ENCODE measurements around the gene OTOP1.
"Not testable (repeated sequence)": the region's sequence is repeated elsewhere in the genome, so short reads cannot be mapped to it uniquely, and the experiment has no call there.

The OTOP1 gene

DNA sequence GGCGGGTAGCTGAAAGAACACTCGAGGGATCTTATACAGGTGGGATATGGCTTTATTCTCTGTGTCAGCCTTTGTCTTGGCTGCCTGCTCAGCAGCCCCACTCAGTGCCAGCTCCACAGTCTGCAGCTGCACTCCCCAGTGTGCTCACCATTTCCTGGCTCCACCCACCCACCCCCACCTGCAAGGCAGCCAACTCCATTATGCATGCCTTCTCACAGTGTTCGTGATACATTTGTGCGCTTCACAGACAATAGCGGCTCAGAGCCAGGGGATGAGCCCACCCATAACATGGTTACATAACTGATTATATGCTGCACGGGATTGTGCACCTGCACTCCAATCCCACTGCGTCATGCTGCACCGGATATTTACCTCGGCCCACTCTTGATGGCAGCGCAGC is 30.1 kb upstream of the OTOP1 start:
- no peak overlapping the region for H3K27ac ChIP-seq
- no peaks in the 10 kb centered on the region for H3K36me3 ChIP-seq
- no peaks in the 10 kb centered on the region for H3K27me3 ChIP-seq (ENCODE audit: insufficient read depth, low read depth, severe bottlenecking)
- DNase-seq = no peak
- TF ChIP-seq, protein P1, sequence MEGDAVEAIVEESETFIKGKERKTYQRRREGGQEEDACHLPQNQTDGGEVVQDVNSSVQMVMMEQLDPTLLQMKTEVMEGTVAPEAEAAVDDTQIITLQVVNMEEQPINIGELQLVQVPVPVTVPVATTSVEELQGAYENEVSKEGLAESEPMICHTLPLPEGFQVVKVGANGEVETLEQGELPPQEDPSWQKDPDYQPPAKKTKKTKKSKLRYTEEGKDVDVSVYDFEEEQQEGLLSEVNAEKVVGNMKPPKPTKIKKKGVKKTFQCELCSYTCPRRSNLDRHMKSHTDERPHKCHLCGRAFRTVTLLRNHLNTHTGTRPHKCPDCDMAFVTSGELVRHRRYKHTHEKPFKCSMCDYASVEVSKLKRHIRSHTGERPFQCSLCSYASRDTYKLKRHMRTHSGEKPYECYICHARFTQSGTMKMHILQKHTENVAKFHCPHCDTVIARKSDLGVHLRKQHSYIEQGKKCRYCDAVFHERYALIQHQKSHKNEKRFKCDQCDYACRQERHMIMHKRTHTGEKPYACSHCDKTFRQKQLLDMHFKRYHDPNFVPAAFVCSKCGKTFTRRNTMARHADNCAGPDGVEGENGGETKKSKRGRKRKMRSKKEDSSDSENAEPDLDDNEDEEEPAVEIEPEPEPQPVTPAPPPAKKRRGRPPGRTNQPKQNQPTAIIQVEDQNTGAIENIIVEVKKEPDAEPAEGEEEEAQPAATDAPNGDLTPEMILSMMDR (IDR thresholded peaks at IDR 0.05; ENCODE audit: low read depth, low read length) = no peak
- H3K4me3 ChIP-seq (ENCODE audit: low read depth, low read length) = no peak overlapping the region
- H3K9me3 ChIP-seq (ENCODE audit: severe bottlenecking) = no peaks in the 10 kb centered on the region

DNA sequence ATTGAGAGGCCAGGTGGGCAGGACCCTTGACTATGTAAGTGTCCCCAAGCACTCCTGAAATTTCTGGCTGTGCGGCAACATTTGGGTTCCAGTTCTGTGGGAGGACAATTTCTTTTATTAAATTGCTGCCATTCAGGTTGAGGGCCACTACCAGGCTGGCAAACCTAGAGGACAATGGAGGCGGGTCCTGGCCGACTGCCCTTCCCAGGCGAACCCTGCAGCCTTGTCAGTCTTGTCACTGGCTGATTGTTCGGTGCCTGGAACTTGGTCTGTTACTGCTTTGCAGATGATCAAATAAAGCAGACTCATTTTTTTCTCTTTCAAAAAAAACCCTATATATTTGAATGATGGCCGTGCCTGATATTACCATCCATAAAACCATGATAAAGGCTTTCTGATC is 27.9 kb upstream of the OTOP1 start:
- TF ChIP-seq, protein P1 (IDR thresholded peaks at IDR 0.05; ENCODE audit: low read depth, low read length) = no peak
- Histone ChIP-seq H3K27me3 (ENCODE audit: insufficient read depth, low read depth, severe bottlenecking) (no peaks in the 10 kb centered on the region), H3K9me3 (ENCODE audit: severe bottlenecking) (no peaks in the 10 kb centered on the region), H3K27ac (no peak overlapping the region), H3K36me3 (no peaks in the 10 kb centered on the region), H3K4me3 (ENCODE audit: low read depth, low read length) (no peak overlapping the region)
- DNase-seq = no peak

DNA sequence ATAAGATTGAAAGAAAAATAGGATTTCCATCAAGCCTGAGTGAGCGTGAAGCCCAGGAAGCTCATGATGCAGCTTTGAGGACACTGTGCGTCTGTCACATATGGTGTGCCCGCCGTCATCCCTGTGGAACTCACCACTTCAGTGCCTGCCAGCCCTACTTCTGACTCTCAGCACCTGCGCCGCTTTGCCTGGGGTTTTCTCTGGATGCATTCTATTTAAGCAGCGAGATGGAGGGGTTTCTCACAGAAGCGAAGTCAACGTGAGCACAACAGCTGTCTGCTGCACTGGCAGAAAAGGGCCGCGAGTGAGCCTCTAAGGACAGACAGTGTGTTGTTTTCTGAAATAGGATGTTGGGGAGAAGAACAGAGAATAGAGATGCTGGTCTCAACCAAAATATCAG is 27.5 kb upstream of the OTOP1 start:
- DNase-seq = no peak
- no peak overlapping the region for H3K4me3 ChIP-seq (ENCODE audit: low read depth, low read length)
- no peaks in the 10 kb centered on the region for H3K27me3 ChIP-seq (ENCODE audit: insufficient read depth, low read depth, severe bottlenecking)
- no peak overlapping the region for H3K27ac ChIP-seq
- no peaks in the 10 kb centered on the region for H3K9me3 ChIP-seq (ENCODE audit: severe bottlenecking)
- TF ChIP-seq, protein P1 (IDR thresholded peaks at IDR 0.05; ENCODE audit: low read depth, low read length) = no peak
- no peaks in the 10 kb centered on the region for H3K36me3 ChIP-seq

DNA sequence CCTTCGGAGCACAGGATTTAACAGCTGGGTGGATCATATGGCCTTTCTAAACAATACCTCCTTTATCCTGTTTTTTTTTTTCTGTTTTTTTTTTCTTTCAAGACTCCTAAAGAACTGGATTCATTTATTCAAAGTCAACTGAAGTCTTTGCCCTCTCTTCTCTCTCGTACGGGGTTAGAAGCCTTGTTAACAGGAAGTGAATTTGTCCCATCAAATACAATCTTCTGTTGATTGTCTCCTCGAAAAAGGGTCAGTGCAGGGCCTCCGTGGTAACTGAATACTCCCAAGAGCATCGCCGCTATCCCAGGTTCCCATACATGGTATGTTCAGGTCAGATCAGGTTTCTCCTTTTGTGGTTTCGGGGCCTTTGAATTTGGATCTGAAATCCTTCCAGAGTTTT is 23.1 kb upstream of the OTOP1 start:
- Histone ChIP-seq H3K27me3 (ENCODE audit: insufficient read depth, low read depth, severe bottlenecking) (no peaks in the 10 kb centered on the region), H3K4me3 (ENCODE audit: low read depth, low read length) (no peak overlapping the region), H3K27ac (no peak overlapping the region), H3K9me3 (ENCODE audit: severe bottlenecking) (no peaks in the 10 kb centered on the region), H3K36me3 (peaks cover 6% of the 10 kb centered on the region)
- TF ChIP-seq, protein P1 (IDR thresholded peaks at IDR 0.05; ENCODE audit: low read depth, low read length) = no peak
- DNase-seq = no peak

DNA sequence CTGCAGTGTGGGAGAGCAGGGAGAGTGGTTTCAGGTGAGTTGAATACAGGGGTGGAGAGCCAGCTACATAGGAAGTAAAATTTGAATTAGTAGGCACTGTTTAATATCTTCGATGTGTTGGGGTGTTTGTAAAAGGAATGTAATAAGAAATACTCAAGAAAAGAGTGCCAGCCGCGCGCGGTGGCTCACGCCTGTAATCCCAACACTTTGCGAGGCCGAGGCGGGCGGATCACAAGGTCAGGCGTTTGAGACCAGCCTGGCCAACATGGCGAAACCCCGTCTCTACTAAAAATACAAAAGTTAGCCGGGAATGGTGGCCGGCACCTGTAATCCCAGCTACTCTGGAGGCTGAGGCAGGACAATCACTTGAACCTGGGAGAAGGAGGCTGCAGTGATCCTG is 22.6 kb upstream of the OTOP1 start:
- not testable (repeated sequence) for H3K4me3 ChIP-seq (ENCODE audit: low read depth, low read length); H3K27me3 ChIP-seq (ENCODE audit: insufficient read depth, low read depth, severe bottlenecking); H3K27ac ChIP-seq; DNase-seq; H3K9me3 ChIP-seq (ENCODE audit: severe bottlenecking)
- peaks cover 11% of the 10 kb centered on the region for H3K36me3 ChIP-seq

DNA sequence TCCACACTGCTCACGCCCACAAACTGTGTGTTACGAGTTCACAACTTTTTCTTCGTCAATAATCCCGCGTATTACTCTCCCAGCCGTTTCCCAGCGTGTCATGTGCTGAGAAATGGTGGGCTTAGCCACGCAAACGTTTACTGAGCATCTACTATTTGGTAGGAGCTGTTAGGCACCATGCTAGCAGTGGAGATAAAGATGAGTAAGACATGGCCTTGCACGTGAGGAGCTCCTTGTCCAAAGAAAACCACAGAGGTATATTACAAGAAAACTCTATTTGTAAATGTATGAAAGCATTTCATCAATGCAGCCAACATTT is 22.1 kb upstream of the OTOP1 start:
- no peaks in the 10 kb centered on the region for H3K9me3 ChIP-seq (ENCODE audit: severe bottlenecking)
- peak overlapping the region; percentile 89 for H3K27ac ChIP-seq
- no peaks in the 10 kb centered on the region for H3K27me3 ChIP-seq (ENCODE audit: insufficient read depth, low read depth, severe bottlenecking)
- peaks cover 16% of the 10 kb centered on the region for H3K36me3 ChIP-seq
- DNase-seq = no peak
- peak overlapping the region; percentile 90 for H3K4me3 ChIP-seq (ENCODE audit: low read depth, low read length)
- TF ChIP-seq, protein P1 (IDR thresholded peaks at IDR 0.05; ENCODE audit: low read depth, low read length) = no peak

All from WERI-Rb-1 (cell line).